ENCODE measurements around the gene HTR3B. TPM values are rescaled to one million over a fixed set of nuclear protein-coding genes. Genes with fewer than 3 reads are reported as not detected.
"Not testable (repeated sequence)": the region's sequence is repeated elsewhere in the genome, so short reads cannot be mapped to it uniquely, and the experiment has no call there.

The HTR3B gene
- total RNA-seq, 4 donors from 2014 or later, result 0.76 TPM; not detected in 3

GRCh38 chr11:113876798-113877669 lies 27.6 kb upstream of the HTR3B start:
- Histone ChIP-seq H3K9me3 (no peaks in the 10 kb centered on the region), H3K27ac (no peak overlapping the region), H3K27me3 (no peaks in the 10 kb centered on the region), H3K4me1 (peaks cover 0 to 14% (median 5%) of the 10 kb centered on the region in 4 donors), H3K36me3 (no peaks in the 10 kb centered on the region), H3K4me3 (no peak overlapping the region)
- TF ChIP-seq POLR2A (IDR thresholded peaks at IDR 0.05) (no peak), CTCF (IDR thresholded peaks at IDR 0.05) (no peak)
- no peak for DNase-seq

- Histone ChIP-seq H3K4me3 (no peak overlapping the region), H3K4me1 (peaks cover 0 to 14% (median 5%) of the 10 kb centered on the region in 4 donors), H3K27ac (no peak overlapping the region), H3K36me3 (no peaks in the 10 kb centered on the region), H3K9me3 (no peaks in the 10 kb centered on the region), H3K27me3 (no peaks in the 10 kb centered on the region)
- DNase-seq, result no peak
- TF ChIP-seq POLR2A (IDR thresholded peaks at IDR 0.05), result no peak
- TF ChIP-seq CTCF (IDR thresholded peaks at IDR 0.05), result no peak
These were observed 26.9 kb upstream of the HTR3B start for GRCh38 chr11:113877670-113878055.

GRCh38 chr11:113879446-113879845 lies 25.1 kb upstream of the HTR3B start:
- not testable (repeated sequence) for H3K27me3 ChIP-seq, H3K36me3 ChIP-seq, DNase-seq, H3K9me3 ChIP-seq, H3K4me1 ChIP-seq, H3K27ac ChIP-seq, H3K4me3 ChIP-seq

- H3K27ac ChIP-seq, result no peak overlapping the region
- no peaks in the 10 kb centered on the region for H3K36me3 ChIP-seq
- no peak overlapping the region for H3K4me3 ChIP-seq
- TF ChIP-seq POLR2A (IDR thresholded peaks at IDR 0.05) (no peak), CTCF (IDR thresholded peaks at IDR 0.05) (no peak)
- no peaks in the 10 kb centered on the region for H3K4me1 ChIP-seq
- no peaks in the 10 kb centered on the region for H3K9me3 ChIP-seq
- no peaks in the 10 kb centered on the region for H3K27me3 ChIP-seq
- DNase-seq, result no peak
These were observed 23.6 kb upstream of the HTR3B start for GRCh38 chr11:113880971-113881370.

- H3K27me3 ChIP-seq, result no peaks in the 10 kb centered on the region
- H3K4me3 ChIP-seq, result no peak overlapping the region
- TF ChIP-seq CTCF (IDR thresholded peaks at IDR 0.05) (no peak), POLR2A (IDR thresholded peaks at IDR 0.05) (no peak)
- DNase-seq, result no peak
- H3K4me1 ChIP-seq, result no peaks in the 10 kb centered on the region
- H3K27ac ChIP-seq, result no peak overlapping the region
- no peaks in the 10 kb centered on the region for H3K36me3 ChIP-seq
- no peaks in the 10 kb centered on the region for H3K9me3 ChIP-seq
These were observed 22.7 kb upstream of the HTR3B start for GRCh38 chr11:113881856-113882255.

GRCh38 chr11:113884361-113884836 lies 20.2 kb upstream of the HTR3B start:
- H3K27ac ChIP-seq, result no peak overlapping the region
- H3K4me1 ChIP-seq, result no peaks in the 10 kb centered on the region
- H3K36me3 ChIP-seq, result no peaks in the 10 kb centered on the region
- TF ChIP-seq CTCF (IDR thresholded peaks at IDR 0.05) (no peak), POLR2A (IDR thresholded peaks at IDR 0.05) (no peak)
- DNase-seq, result no peak
- no peaks in the 10 kb centered on the region for H3K9me3 ChIP-seq
- H3K27me3 ChIP-seq, result no peaks in the 10 kb centered on the region
- H3K4me3 ChIP-seq, result no peak overlapping the region

Data from Peyer's patch (tissue), 4 donors.